Lower leg skin (tissue), 4 donors: ENCODE results near the gene CD82. TPM values are rescaled to one million over a fixed set of nuclear protein-coding genes. Genes with fewer than 3 reads are reported as not detected.

Experiments
- DNase-seq, 2 donors: peaks; one replicate each; pipeline ENCODE4 v3.0.0-alpha.2; 2019; ENCODE audit warnings: low spot score in 2 of 2
- H3K4me3 ChIP-seq: fragments of 200-600 bp; sonication (generic); 2 replicates; pipeline ENCODE4 v1.5.1; 2017; ENCODE audit warnings: mild to moderate bottlenecking, low read depth; ENCODE audit not compliant: poor library complexity, severe bottlenecking
- POLR2A ChIP-seq, 2 donors: fragments of 450-650 bp; IDR thresholded peaks; one replicate each; pipeline ENCODE4 v1.6.1; 2016 to 2017; ENCODE audit warnings: antibody characterized with exemption in 2 of 2, mild to moderate bottlenecking in 1 of 2, moderate library complexity in 1 of 2
- WGBS, 2 donors: methylation state at CpG; one replicate each; pipeline ENCODE4 v1.1.5; 2018; 5-methylcytosine and 5-hydroxymethylcytosine counted together
- intact Hi-C: fragments of 100-400 bp; cut with DNase I; formaldehyde crosslinking; loops from one replicate; pipeline ENCODE4 v1.15.0; 2023; ENCODE audit warnings: low total_unique reads
- total RNA-seq, 4 donors: library from RNA; depleted of rRNA; stranded (reverse); fragments of >200 nt; gene quantifications; one replicate each; pipeline ENCODE4 v1.1.0, GENCODE V29; 2016
- TF ChIP-seq, protein P1 (sequence below), 3 donors: fragments of 450-650 bp; IDR thresholded peaks; one replicate each; pipeline ENCODE4 v1.5.1; 2016; ENCODE audit warnings: antibody characterized with exemption in 3 of 3, mild to moderate bottlenecking in 3 of 3, moderate library complexity in 2 of 3

CD82 gene
- total RNA-seq, 4 donors from 2014 or later: 47.1 to 95.4 (median 76.6) TPM

DNA sequence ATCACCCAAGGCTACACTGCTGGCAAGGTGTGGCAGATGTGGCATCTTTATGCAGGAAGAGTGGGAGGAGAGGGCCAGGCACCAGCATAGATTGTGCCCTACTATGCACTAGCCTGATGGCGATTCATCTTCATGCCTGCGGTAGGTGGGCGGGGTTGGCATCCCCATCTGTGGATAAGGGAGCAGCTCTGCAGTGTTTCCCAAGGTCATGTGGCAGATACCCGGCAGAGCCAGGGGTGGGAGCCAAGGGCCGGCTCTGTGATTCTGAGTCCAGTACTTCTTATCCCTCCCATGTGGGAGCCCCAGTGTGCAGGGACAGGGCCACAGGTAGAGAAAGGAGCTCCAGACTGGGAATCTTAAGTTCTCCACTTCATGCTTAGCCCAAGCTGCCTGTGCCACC lies 20.0 kb downstream of the CD82 start:
- DNase-seq: no peak
- TF ChIP-seq POLR2A (IDR thresholded peaks at IDR 0.05): no peak
- TF ChIP-seq, protein P1, sequence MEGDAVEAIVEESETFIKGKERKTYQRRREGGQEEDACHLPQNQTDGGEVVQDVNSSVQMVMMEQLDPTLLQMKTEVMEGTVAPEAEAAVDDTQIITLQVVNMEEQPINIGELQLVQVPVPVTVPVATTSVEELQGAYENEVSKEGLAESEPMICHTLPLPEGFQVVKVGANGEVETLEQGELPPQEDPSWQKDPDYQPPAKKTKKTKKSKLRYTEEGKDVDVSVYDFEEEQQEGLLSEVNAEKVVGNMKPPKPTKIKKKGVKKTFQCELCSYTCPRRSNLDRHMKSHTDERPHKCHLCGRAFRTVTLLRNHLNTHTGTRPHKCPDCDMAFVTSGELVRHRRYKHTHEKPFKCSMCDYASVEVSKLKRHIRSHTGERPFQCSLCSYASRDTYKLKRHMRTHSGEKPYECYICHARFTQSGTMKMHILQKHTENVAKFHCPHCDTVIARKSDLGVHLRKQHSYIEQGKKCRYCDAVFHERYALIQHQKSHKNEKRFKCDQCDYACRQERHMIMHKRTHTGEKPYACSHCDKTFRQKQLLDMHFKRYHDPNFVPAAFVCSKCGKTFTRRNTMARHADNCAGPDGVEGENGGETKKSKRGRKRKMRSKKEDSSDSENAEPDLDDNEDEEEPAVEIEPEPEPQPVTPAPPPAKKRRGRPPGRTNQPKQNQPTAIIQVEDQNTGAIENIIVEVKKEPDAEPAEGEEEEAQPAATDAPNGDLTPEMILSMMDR (IDR thresholded peaks at IDR 0.05): no peak
- intact Hi-C loops: no loop called here
- H3K4me3 ChIP-seq: no peak overlapping the region
- 52 to 69% methylated on average over 5 of the region's 5 CpGs for WGBS, 2 donors

DNA sequence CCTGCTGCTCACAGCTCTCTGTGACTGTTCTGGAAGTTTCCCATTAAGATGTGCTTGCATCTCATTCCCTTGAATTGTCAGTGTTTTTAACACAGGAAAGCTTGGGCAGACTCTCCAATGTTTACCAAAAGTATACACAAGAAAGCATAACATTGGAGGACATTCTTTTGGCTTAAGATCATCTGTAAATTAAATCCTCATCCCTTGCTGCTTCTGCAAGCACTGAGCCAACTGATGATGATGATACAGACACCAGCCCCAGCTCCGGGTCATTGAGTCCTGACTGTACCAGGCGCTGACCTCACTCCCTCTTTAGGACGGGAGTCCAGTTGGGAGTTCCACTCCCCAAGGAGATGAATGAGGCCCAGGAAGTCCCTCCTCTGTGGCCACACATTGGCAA lies 23.8 kb downstream of the CD82 start:
- TF ChIP-seq POLR2A (IDR thresholded peaks at IDR 0.05): no peak
- TF ChIP-seq, protein P1 (IDR thresholded peaks at IDR 0.05): no peak
- H3K4me3 ChIP-seq: no peak overlapping the region
- DNase-seq: no peak
- 80 to 94% methylated on average over 3 of the region's 3 CpGs for WGBS, 2 donors
- intact Hi-C loops: no loop called here

DNA sequence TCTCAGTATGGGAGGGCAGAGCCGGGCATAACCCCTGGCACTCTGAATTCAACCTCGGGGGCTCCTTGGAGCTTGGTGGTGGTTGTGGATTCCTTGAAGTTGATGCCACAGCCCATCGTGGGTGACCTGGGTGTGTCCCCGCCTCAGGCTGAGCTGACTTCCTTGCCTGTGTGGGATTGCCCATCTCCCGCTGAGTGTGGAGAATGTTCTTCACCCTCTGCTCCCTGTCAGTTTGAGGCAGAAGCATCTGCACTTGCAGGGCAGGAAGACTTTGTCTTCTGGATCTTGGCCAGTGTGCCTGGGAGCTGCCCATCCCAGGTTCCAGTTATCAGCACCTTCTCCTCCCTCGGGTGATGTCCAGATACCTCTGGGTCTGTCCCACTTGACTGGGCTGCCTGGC lies 25.3 kb downstream of the CD82 start:
- no peak overlapping the region for H3K4me3 ChIP-seq
- TF ChIP-seq, protein P1 (IDR thresholded peaks at IDR 0.05): no peak
- no peak for TF ChIP-seq POLR2A (IDR thresholded peaks at IDR 0.05)
- intact Hi-C loops: no loop called here
- 66 to 74% methylated on average over 3 to 6 of the region's 6 CpGs for WGBS, 2 donors
- no peak for DNase-seq

DNA sequence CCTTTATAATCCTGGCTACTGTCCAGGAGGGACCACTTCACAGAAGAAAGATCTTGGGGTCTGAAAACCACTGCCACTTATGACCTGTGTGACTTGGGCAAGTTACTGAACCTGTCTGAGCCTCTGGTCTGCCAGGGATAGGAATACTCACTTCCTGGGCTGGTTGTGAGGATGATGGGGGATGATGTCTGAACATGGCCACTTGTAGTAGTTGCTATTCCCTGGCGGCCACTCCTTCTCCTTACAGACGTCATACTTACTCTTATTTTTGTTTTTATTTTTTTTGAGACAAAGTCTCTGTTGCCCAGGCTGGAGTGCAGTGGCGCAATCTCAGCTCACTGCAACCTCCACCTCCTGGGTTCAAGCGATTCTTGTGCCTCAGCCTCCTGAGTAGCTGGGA lies 26.1 kb downstream of the CD82 start:
- H3K4me3 ChIP-seq: no peak overlapping the region
- intact Hi-C loops: no loop called here
- DNase-seq: no peak
- WGBS, 2 donors: 84 to 85% methylated on average over 4 of the region's 4 CpGs
- TF ChIP-seq, protein P1 (IDR thresholded peaks at IDR 0.05): no peak
- no peak for TF ChIP-seq POLR2A (IDR thresholded peaks at IDR 0.05)

DNA sequence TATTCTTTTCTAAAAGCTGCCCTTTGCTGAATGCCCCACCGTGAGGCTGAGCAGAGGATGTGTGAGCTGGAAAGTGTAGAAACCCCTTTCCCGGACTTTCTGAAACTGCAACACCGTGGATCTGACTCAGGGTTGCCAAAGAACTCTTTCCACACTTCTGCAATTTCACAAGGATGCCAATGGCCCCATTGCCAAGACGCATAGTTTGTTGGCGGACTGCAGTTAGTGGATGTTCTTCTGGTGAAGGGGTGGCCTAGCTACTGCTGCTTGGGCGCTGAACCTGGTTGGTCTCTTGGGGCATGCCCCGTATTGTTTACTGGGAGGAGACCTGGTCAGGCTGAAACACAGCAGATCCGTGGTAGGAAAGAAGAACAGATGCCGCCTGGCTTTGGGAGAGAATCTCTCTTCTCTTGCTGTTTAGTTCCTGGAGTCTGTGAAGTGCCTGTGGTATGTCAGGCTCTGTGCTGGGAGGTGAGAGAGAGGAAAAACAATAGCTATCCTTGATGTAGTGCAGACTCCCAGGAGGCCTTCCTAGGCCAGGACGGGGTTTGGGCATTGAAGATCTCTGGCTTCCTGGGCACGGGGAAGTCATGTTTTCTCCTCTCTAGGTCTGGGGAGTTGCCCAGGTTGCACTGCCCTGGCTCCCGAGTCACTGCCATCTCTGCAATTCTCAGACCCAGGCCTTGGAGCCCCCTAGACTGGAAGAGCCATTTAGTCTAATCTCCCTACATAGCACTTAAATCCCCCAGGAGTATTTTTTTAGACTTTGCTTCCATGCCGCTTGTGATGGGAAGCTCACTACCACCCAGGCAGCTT lies 26.9 kb downstream of the CD82 start:
- no peak overlapping the region for H3K4me3 ChIP-seq
- peak; percentile 66 to 91 for DNase-seq
- intact Hi-C loops: no loop called here
- WGBS, 2 donors: 50 to 69% methylated on average over 13 of the region's 13 CpGs
- TF ChIP-seq POLR2A (IDR thresholded peaks at IDR 0.05): no peak
- TF ChIP-seq, protein P1 (IDR thresholded peaks at IDR 0.05): no peak

DNA sequence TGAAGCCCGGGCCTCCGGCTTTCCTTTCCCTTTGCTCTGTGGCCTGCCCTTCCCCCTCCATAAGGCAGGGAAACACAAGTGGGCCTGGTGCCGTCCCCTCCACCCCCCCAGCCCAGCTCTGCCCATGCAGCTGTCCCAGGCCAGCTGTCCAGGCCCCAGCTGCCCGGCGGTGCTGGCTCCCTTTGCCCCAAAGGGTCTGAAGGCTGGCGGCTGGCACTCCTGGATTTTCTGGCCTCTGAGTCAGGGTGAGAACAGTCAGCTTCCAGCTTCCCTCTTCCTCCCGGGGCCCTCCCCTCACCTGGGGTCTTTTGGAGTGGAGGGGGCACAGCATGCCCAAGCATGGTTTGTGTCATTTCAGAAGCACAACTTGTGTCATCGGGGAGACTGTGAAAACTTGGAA lies 27.8 kb downstream of the CD82 start:
- intact Hi-C loops: no loop called here
- WGBS, 2 donors: 31 to 63% methylated on average over 8 of the region's 8 CpGs

More for the DNA sequence above, 27.8 kb downstream of the CD82 start:
- TF ChIP-seq, protein P1 (IDR thresholded peaks at IDR 0.05): no peak
- no peak for TF ChIP-seq POLR2A (IDR thresholded peaks at IDR 0.05)
- no peak overlapping the region for H3K4me3 ChIP-seq
- no peak for DNase-seq
